Activated CD4-positive, alpha-beta T cell treated with anti-CD3 and anti-CD28 coated beads, Interleukin-2, amount 10 ng/mL, durations not matched to agents 24 days and 14 days (primary cell): ENCODE data around the gene C9orf72. TPM values are rescaled to one million over a fixed set of nuclear protein-coding genes. Genes with fewer than 3 reads are reported as not detected.
"Not testable (repeated sequence)": the region's sequence is repeated elsewhere in the genome, so short reads cannot be mapped to it uniquely, and the experiment has no call there.

Experiments used
- DNase-seq: peaks from one replicate; pipeline ENCODE4 v3.0.0; 2022
- H3K27ac Mint-ChIP-seq: one replicate; pipeline ENCODE4 v1.8.0; 2022; ENCODE audit warnings: mild to moderate bottlenecking, mixed read lengths
- H3K27me3 Mint-ChIP-seq: one replicate; pipeline ENCODE4 v1.8.0; 2022; ENCODE audit warnings: mixed read lengths
- H3K36me3 Mint-ChIP-seq: one replicate; pipeline ENCODE4 v1.8.0; 2022; ENCODE audit warnings: low read depth, mild to moderate bottlenecking, mixed read lengths
- H3K4me1 Mint-ChIP-seq: one replicate; pipeline ENCODE4 v1.8.0; 2021; ENCODE audit warnings: mixed read lengths
- H3K4me3 Mint-ChIP-seq: one replicate; pipeline ENCODE4 v1.8.0; 2022; ENCODE audit warnings: mild to moderate bottlenecking, moderate library complexity, mixed read lengths
- H3K9me3 Mint-ChIP-seq: one replicate; pipeline ENCODE4 v1.8.0; 2021; ENCODE audit warnings: mixed read lengths
- intact Hi-C: fragments of 100-400 bp; cut with micrococcal nuclease; formaldehyde crosslinking; loops from one replicate; pipeline ENCODE4 v1.15.1; 2023
- total RNA-seq: library from RNA; stranded (reverse); gene quantifications from 2 replicates; pipeline ENCODE4 v1.2.3, GENCODE V29; 2022

C9orf72 gene
- total RNA-seq = 6.5 and 7.5 TPM in 2 replicates

GRCh38 chr9:27572918-27573633 lies at the start of gene C9orf72:
C9orf72 (minus strand) TSS chr9:27573481; CDS start chr9:27567120, 6,361 bp downstream.
- H3K9me3 Mint-ChIP-seq = peaks cover 2% of the 10 kb centered on the region
- peaks cover 26% of the 10 kb centered on the region for H3K4me1 Mint-ChIP-seq
- intact Hi-C loops = loop anchor here (1.0 to 5.0 kb wide), 6 partner anchors 44 to 681 kb away; partner anchors contain the start of genes CAAP1, IFT74 and MOB3B
- peaks cover 7% of the 10 kb centered on the region for H3K27me3 Mint-ChIP-seq
- peak within 1 kb of the TSS; percentile 100 for H3K27ac Mint-ChIP-seq
- peaks cover 7% of the 10 kb centered on the region for H3K36me3 Mint-ChIP-seq
- peak; percentile 95 for DNase-seq
- peak within 1 kb of the TSS; percentile 88 for H3K4me3 Mint-ChIP-seq

GRCh38 chr9:27622693-27623340 lies 49.5 kb upstream of the C9orf72 start:
- no peaks in the 10 kb centered on the region for H3K9me3 Mint-ChIP-seq
- peaks cover 6% of the 10 kb centered on the region for H3K27me3 Mint-ChIP-seq
- no peaks in the 10 kb centered on the region for H3K4me1 Mint-ChIP-seq
- no peak overlapping the region for H3K4me3 Mint-ChIP-seq
- intact Hi-C loops = no loop called here
- no peak for DNase-seq
- no peak overlapping the region for H3K27ac Mint-ChIP-seq
- H3K36me3 Mint-ChIP-seq = no peaks in the 10 kb centered on the region

GRCh38 chr9:27619743-27620142 lies 46.5 kb upstream of the C9orf72 start:
- Mint-ChIP-seq H3K4me3 (no peak overlapping the region), H3K27ac (no peak overlapping the region)
- intact Hi-C loops = no loop called here

GRCh38 chr9:27618066-27618465 lies 44.8 kb upstream of the C9orf72 start:
- peaks cover 9% of the 10 kb centered on the region for H3K27me3 Mint-ChIP-seq
- H3K4me3 Mint-ChIP-seq = no peak overlapping the region
- no peaks in the 10 kb centered on the region for H3K9me3 Mint-ChIP-seq
- intact Hi-C loops = no loop called here
- no peak overlapping the region for H3K27ac Mint-ChIP-seq
- no peak for DNase-seq
- H3K4me1 Mint-ChIP-seq = no peaks in the 10 kb centered on the region
- no peaks in the 10 kb centered on the region for H3K36me3 Mint-ChIP-seq

More at GRCh38 chr9:27619743-27620142, 46.5 kb upstream of the C9orf72 start:
- H3K9me3 Mint-ChIP-seq = no peaks in the 10 kb centered on the region
- no peaks in the 10 kb centered on the region for H3K4me1 Mint-ChIP-seq
- H3K27me3 Mint-ChIP-seq = peaks cover 7% of the 10 kb centered on the region
- DNase-seq = peak; percentile 32
- no peaks in the 10 kb centered on the region for H3K36me3 Mint-ChIP-seq

- Mint-ChIP-seq H3K4me3 (no peak overlapping the region), H3K27ac (no peak overlapping the region), H3K36me3 (no peaks in the 10 kb centered on the region), H3K9me3 (no peaks in the 10 kb centered on the region), H3K4me1 (peaks cover 2% of the 10 kb centered on the region), H3K27me3 (peaks cover 16% of the 10 kb centered on the region)
- DNase-seq = no peak
- intact Hi-C loops = no loop called here
These were observed 41.3 kb upstream of the C9orf72 start for GRCh38 chr9:27614551-27614950.

GRCh38 chr9:27612036-27612435 lies 38.8 kb upstream of the C9orf72 start:
- H3K4me3 Mint-ChIP-seq, H3K36me3 Mint-ChIP-seq, H3K9me3 Mint-ChIP-seq, H3K4me1 Mint-ChIP-seq, DNase-seq, intact Hi-C loops, H3K27ac Mint-ChIP-seq: not testable (repeated sequence)
- peaks cover 13% of the 10 kb centered on the region for H3K27me3 Mint-ChIP-seq

- Mint-ChIP-seq H3K4me1 (peaks cover 2% of the 10 kb centered on the region), H3K27ac (no peak overlapping the region), H3K4me3 (no peak overlapping the region), H3K36me3 (no peaks in the 10 kb centered on the region), H3K9me3 (no peaks in the 10 kb centered on the region), H3K27me3 (peaks cover 12% of the 10 kb centered on the region)
- intact Hi-C loops = no loop called here
- no peak for DNase-seq
These were observed 37.3 kb upstream of the C9orf72 start for GRCh38 chr9:27610622-27611021.

GRCh38 chr9:27602954-27603353 lies 29.7 kb upstream of the C9orf72 start:
- Mint-ChIP-seq H3K4me3 (no peak overlapping the region), H3K27me3 (peaks cover 14% of the 10 kb centered on the region), H3K36me3 (no peaks in the 10 kb centered on the region), H3K9me3 (no peaks in the 10 kb centered on the region), H3K27ac (no peak overlapping the region), H3K4me1 (no peaks in the 10 kb centered on the region)
- DNase-seq = no peak
- intact Hi-C loops = no loop called here

- DNase-seq = no peak
- Mint-ChIP-seq H3K4me3 (no peak overlapping the region), H3K36me3 (no peaks in the 10 kb centered on the region), H3K4me1 (no peaks in the 10 kb centered on the region), H3K9me3 (no peaks in the 10 kb centered on the region), H3K27ac (no peak overlapping the region), H3K27me3 (peaks cover 14% of the 10 kb centered on the region)
- intact Hi-C loops = no loop called here
These were observed 29.0 kb upstream of the C9orf72 start for GRCh38 chr9:27602142-27602861.

GRCh38 chr9:27601396-27601795 lies 28.1 kb upstream of the C9orf72 start:
- Mint-ChIP-seq H3K9me3 (no peaks in the 10 kb centered on the region), H3K4me1 (no peaks in the 10 kb centered on the region), H3K36me3 (no peaks in the 10 kb centered on the region), H3K27ac (no peak overlapping the region), H3K4me3 (no peak overlapping the region), H3K27me3 (peaks cover 17% of the 10 kb centered on the region)
- intact Hi-C loops = no loop called here
- no peak for DNase-seq

GRCh38 chr9:27600256-27600655 lies 27.0 kb upstream of the C9orf72 start:
- no peaks in the 10 kb centered on the region for H3K4me1 Mint-ChIP-seq
- intact Hi-C loops = no loop called here
- no peak for DNase-seq
- no peak overlapping the region for H3K27ac Mint-ChIP-seq
- H3K36me3 Mint-ChIP-seq = no peaks in the 10 kb centered on the region
- H3K27me3 Mint-ChIP-seq = peaks cover 18% of the 10 kb centered on the region
- no peaks in the 10 kb centered on the region for H3K9me3 Mint-ChIP-seq
- no peak overlapping the region for H3K4me3 Mint-ChIP-seq

- H3K9me3 Mint-ChIP-seq = no peaks in the 10 kb centered on the region
- no peak overlapping the region for H3K27ac Mint-ChIP-seq
- H3K4me1 Mint-ChIP-seq = no peaks in the 10 kb centered on the region
- H3K36me3 Mint-ChIP-seq = no peaks in the 10 kb centered on the region
- no peak overlapping the region for H3K4me3 Mint-ChIP-seq
- no peak for DNase-seq
- intact Hi-C loops = no loop called here
- H3K27me3 Mint-ChIP-seq = peaks cover 18% of the 10 kb centered on the region
These were observed 26.6 kb upstream of the C9orf72 start for GRCh38 chr9:27599870-27600238.

GRCh38 chr9:27599102-27599869 lies 26.0 kb upstream of the C9orf72 start:
- intact Hi-C loops = no loop called here
- H3K9me3 Mint-ChIP-seq = no peaks in the 10 kb centered on the region
- H3K36me3 Mint-ChIP-seq = no peaks in the 10 kb centered on the region
- no peak for DNase-seq
- no peak overlapping the region for H3K4me3 Mint-ChIP-seq
- peaks cover 18% of the 10 kb centered on the region for H3K27me3 Mint-ChIP-seq
- H3K27ac Mint-ChIP-seq = no peak overlapping the region
- H3K4me1 Mint-ChIP-seq = no peaks in the 10 kb centered on the region
